IMR-90 (cell line): ENCODE measurements around the gene FLT1. TPM values are rescaled to one million over a fixed set of nuclear protein-coding genes. Genes with fewer than 3 reads are reported as not detected.

ENCODE experiments used
- ATAC-seq: fragments of 200-7000 bp; cut with Tn5 transposase; 2 replicates; pipeline ENCODE4 v1.9.1; 2020; ENCODE audit warnings: low read depth, mild to moderate bottlenecking, moderate library complexity
- BruUV-seq: library from RNA; stranded (reverse); fragments of 400-500 nt; replicated peaks from 2 replicates; lab custom pipeline; 2021; lab: Mats Ljungman, UMichigan
- CTCF ChIA-PET: fragments of 300-600 bp; formaldehyde crosslinking; extraction: SDS; loops from one replicate; lab custom pipeline; 2021; ENCODE audit warnings: antibody characterized with exemption; lab: Yijun Ruan, JAX
- POLR2A ChIA-PET: fragments of 300-600 bp; sonication (Branson Sonifier 250); formaldehyde crosslinking; loops from one replicate; lab custom pipeline; 2022; ENCODE audit warnings: antibody characterized with exemption; ENCODE audit not compliant: unreplicated experiment; lab: Charles Lee
- DNase-seq: peaks from one replicate; pipeline ENCODE4 v3.0.0; 2013
- H2AFZ ChIP-seq: replicated peaks from 2 replicates; pipeline ENCODE3; 2013; ENCODE audit warnings: low read length, mild to moderate bottlenecking; ENCODE audit not compliant: poor library complexity
- H2AK5ac ChIP-seq: 2 replicates; pipeline ENCODE4 v1.6.1; 2013; ENCODE audit warnings: low read depth, low read length, inconsistent platforms
- H2AK9ac ChIP-seq: replicated peaks from 2 replicates; pipeline ENCODE3; 2013; ENCODE audit warnings: mild to moderate bottlenecking, low read depth, low read length, moderate library complexity; ENCODE audit not compliant: poor library complexity
- H2BK120ac ChIP-seq: 2 replicates; pipeline ENCODE4 v1.6.1; 2013; ENCODE audit warnings: low read depth, low read length, inconsistent platforms
- H2BK15ac ChIP-seq: 3 replicates; pipeline ENCODE4 v1.6.1; 2013; ENCODE audit warnings: low read depth, low read length, inconsistent platforms
- H2BK20ac ChIP-seq: 2 replicates; pipeline ENCODE4 v1.6.1; 2013; ENCODE audit warnings: low read depth, mild to moderate bottlenecking, inconsistent platforms, low read length, moderate library complexity
- H2BK5ac ChIP-seq: 2 replicates; pipeline ENCODE4 v1.6.1; 2013; ENCODE audit warnings: mild to moderate bottlenecking, low read depth, low read length, inconsistent platforms; ENCODE audit not compliant: poor library complexity, severe bottlenecking
- H3K14ac ChIP-seq: replicated peaks from 2 replicates; pipeline ENCODE4 v1.6.1; 2013; ENCODE audit warnings: low read depth, low read length, inconsistent platforms
- H3K18ac ChIP-seq: 2 replicates; pipeline ENCODE4 v1.6.1; 2013; ENCODE audit warnings: low read depth, low read length, control low read depth
- H3K23ac ChIP-seq: 2 replicates; pipeline ENCODE4 v1.6.1; 2013; ENCODE audit warnings: low read depth, low read length, inconsistent platforms
- H3K27ac ChIP-seq: 2 replicates; pipeline ENCODE4 v1.5.1; 2013; ENCODE audit warnings: mild to moderate bottlenecking, control low read depth, low read length; ENCODE audit not compliant: insufficient read depth
- H3K27me3 ChIP-seq: 2 replicates; pipeline ENCODE4 v1.6.1; 2013; ENCODE audit warnings: low read length; ENCODE audit not compliant: control insufficient read depth, insufficient read depth
- H3K36me3 ChIP-seq: 2 replicates; pipeline ENCODE4 v1.6.1; 2013; ENCODE audit warnings: low read length, mixed read lengths; ENCODE audit not compliant: control insufficient read depth, insufficient read depth
- H3K4ac ChIP-seq: 2 replicates; pipeline ENCODE4 v1.6.1; 2013; ENCODE audit warnings: low read depth, low read length, inconsistent platforms
- H3K4me1 ChIP-seq: 2 replicates; pipeline ENCODE4 v1.6.1; 2013; ENCODE audit warnings: low read length, mixed read lengths; ENCODE audit not compliant: control insufficient read depth, insufficient read depth
- H3K4me2 ChIP-seq: 2 replicates; pipeline ENCODE4 v1.6.1; 2013; ENCODE audit warnings: low read depth, mild to moderate bottlenecking, control low read depth, low read length, moderate library complexity
- H3K4me3 ChIP-seq: 2 replicates; pipeline ENCODE4 v1.5.1; 2013; ENCODE audit warnings: low read depth, mild to moderate bottlenecking, control low read depth, low read length, moderate library complexity; ENCODE audit not compliant: insufficient read depth
- H3K56ac ChIP-seq: 2 replicates; pipeline ENCODE4 v1.6.1; 2013; ENCODE audit warnings: low read length, inconsistent platforms; ENCODE audit not compliant: insufficient read depth; ENCODE audit errors: extremely low read depth
- H3K79me1 ChIP-seq, 2 experiments: 2 replicates each; pipeline ENCODE4 v1.6.1; 2013; ENCODE audit warnings: low read length in 2 of 2, inconsistent platforms in 1 of 2, low read depth in 1 of 2
- H3K9ac ChIP-seq: 2 replicates; pipeline ENCODE4 v1.6.1; 2013; ENCODE audit warnings: low read depth, low read length, control low read depth
- H3K9me1 ChIP-seq: 2 replicates; pipeline ENCODE4 v1.6.1; 2013; ENCODE audit warnings: low read length, inconsistent platforms; ENCODE audit not compliant: insufficient read depth
- H3K9me3 ChIP-seq: 2 replicates; pipeline ENCODE4 v1.6.1; 2013; ENCODE audit warnings: low read length; ENCODE audit not compliant: control insufficient read depth, insufficient read depth
- H4K20me1 ChIP-seq: 2 replicates; pipeline ENCODE4 v1.6.1; 2013; ENCODE audit warnings: low read length, inconsistent platforms; ENCODE audit not compliant: insufficient read depth
- H4K5ac ChIP-seq: 2 replicates; pipeline ENCODE4 v1.6.1; 2013; ENCODE audit warnings: mild to moderate bottlenecking, low read depth, low read length, control low read depth
- H4K8ac ChIP-seq, 2 experiments: 2 replicates each; pipeline ENCODE4 v1.6.1; 2013; ENCODE audit warnings: low read depth in 2 of 2, low read length in 2 of 2, control low read depth in 1 of 2, inconsistent platforms in 1 of 2
- H4K91ac ChIP-seq: 2 replicates; pipeline ENCODE4 v1.6.1; 2013; ENCODE audit warnings: low read depth, low read length, inconsistent platforms; ENCODE audit not compliant: insufficient read depth
- BHLHE40 ChIP-seq: fragments of 150-350 bp; IDR thresholded peaks from 2 replicates; pipeline ENCODE4 v1.6.1; 2016; ENCODE audit warnings: mild to moderate bottlenecking, low read depth, low read length
- CEBPB ChIP-seq: IDR thresholded peaks from 2 replicates; pipeline ENCODE4 v1.6.1; 2012; ENCODE audit warnings: low read depth, low read length, improper control_type of control experiment
- CHD1 ChIP-seq: IDR thresholded peaks from 2 replicates; pipeline ENCODE4 v1.6.1; 2012; ENCODE audit warnings: low read depth, low read length, improper control_type of control experiment
- MXI1 ChIP-seq: IDR thresholded peaks from 2 replicates; pipeline ENCODE4 v1.6.1; 2012; ENCODE audit warnings: low read depth, mild to moderate bottlenecking, low read length, moderate library complexity, borderline replicate concordance
- RFX5 ChIP-seq: IDR thresholded peaks from 2 replicates; pipeline ENCODE4 v1.8.0; 2012; ENCODE audit warnings: low read depth, mild to moderate bottlenecking, low read length, moderate library complexity
- WGBS, 2 experiments: methylation state at CpG; one replicate each; pipeline versions ENCODE4 v1.1.5 to v1.1.7; 2013; ENCODE audit warnings: missing lambda C conversion rate in 2 of 2; ENCODE audit not compliant: insufficient read length in 1 of 2; ENCODE audit errors: extremely low coverage in 2 of 2; 5-methylcytosine and 5-hydroxymethylcytosine counted together
- dilution Hi-C: fragments of 300-500 bp; cut with HindIII; formaldehyde crosslinking; loops from one replicate; pipeline ENCODE4 v1.14.3; 2018; ENCODE audit warnings: low sequenced_read_pairs; ENCODE audit not compliant: unreplicated experiment
- in situ Hi-C: fragments of 300-500 bp; cut with MboI; formaldehyde crosslinking; loops from 3 replicates; pipeline ENCODE4 v1.14.3; 2019; ENCODE audit warnings: low sequenced_read_pairs, inconsistent platforms, mixed read lengths
- intact Hi-C: fragments of 100-400 bp; cut with micrococcal nuclease; formaldehyde crosslinking; loops from 2 replicates; pipeline ENCODE4 v1.10.0; 2022
- polyA plus RNA-seq, 3 experiments: library from polyadenylated mRNA; depleted of rRNA; stranded (reverse); fragments of >200 nt; gene quantifications; 2 replicates each; pipeline ENCODE4 v1.2.3, GENCODE V29; 2012; ENCODE audit warnings: low replicate concordance in 1 of 3
- total RNA-seq: library from RNA; depleted of rRNA; stranded (reverse); fragments of >200 nt; gene quantifications from 2 replicates; pipeline ENCODE4 v1.2.3, GENCODE V29; 2012
- TF ChIP-seq, protein P1 (sequence below): conservative IDR thresholded peaks from 2 replicates; pipeline ENCODE4 v1.5.1; 2012; ENCODE audit warnings: mild to moderate bottlenecking, low read depth, low read length, improper control_type of control experiment
- TF ChIP-seq, protein P2 (sequence below): fragments of 150-350 bp; IDR thresholded peaks from 2 replicates; pipeline ENCODE4 v1.6.1; 2017; ENCODE audit warnings: mild to moderate bottlenecking, antibody characterized with exemption, low read length, low read depth

FLT1 gene
- total and polyA plus RNA-seq, 2 of the 4 experiments (the other 2 are of a cell fraction) = 4.5 to 10.4 TPM

DNA sequence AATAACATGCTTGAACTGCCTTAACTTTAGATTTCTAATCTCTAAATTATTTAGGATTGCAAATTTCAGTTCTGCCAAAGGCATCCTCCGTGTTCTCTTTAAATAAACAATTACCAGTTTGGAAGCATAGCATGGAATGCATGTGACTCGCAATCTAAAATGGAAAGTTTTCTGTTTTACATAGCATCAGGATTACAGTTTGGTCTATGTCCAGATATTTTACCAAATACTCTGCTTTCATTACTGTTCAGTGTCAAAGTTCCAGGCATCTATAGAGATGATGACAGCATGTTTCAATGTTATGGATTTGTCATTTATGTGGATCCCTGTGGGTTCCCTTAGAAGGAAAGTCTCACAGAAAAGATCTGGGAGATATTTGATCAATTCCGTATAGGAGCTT, 16.8 kb downstream of the FLT1 start:
- peaks cover 3% of the 10 kb centered on the region; the same call in 1 of the 2 replicates for H4K20me1 ChIP-seq
- peak; percentile 47 for TF ChIP-seq CEBPB
- peak; percentile 55; the same call in 1 of the 2 replicates for TF ChIP-seq BHLHE40
- TF ChIP-seq CHD1 = no peak
- TF ChIP-seq, protein P1, sequence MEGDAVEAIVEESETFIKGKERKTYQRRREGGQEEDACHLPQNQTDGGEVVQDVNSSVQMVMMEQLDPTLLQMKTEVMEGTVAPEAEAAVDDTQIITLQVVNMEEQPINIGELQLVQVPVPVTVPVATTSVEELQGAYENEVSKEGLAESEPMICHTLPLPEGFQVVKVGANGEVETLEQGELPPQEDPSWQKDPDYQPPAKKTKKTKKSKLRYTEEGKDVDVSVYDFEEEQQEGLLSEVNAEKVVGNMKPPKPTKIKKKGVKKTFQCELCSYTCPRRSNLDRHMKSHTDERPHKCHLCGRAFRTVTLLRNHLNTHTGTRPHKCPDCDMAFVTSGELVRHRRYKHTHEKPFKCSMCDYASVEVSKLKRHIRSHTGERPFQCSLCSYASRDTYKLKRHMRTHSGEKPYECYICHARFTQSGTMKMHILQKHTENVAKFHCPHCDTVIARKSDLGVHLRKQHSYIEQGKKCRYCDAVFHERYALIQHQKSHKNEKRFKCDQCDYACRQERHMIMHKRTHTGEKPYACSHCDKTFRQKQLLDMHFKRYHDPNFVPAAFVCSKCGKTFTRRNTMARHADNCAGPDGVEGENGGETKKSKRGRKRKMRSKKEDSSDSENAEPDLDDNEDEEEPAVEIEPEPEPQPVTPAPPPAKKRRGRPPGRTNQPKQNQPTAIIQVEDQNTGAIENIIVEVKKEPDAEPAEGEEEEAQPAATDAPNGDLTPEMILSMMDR = no peak
- TF ChIP-seq RFX5 = no peak
- TF ChIP-seq, protein P2, sequence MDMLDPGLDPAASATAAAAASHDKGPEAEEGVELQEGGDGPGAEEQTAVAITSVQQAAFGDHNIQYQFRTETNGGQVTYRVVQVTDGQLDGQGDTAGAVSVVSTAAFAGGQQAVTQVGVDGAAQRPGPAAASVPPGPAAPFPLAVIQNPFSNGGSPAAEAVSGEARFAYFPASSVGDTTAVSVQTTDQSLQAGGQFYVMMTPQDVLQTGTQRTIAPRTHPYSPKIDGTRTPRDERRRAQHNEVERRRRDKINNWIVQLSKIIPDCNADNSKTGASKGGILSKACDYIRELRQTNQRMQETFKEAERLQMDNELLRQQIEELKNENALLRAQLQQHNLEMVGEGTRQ = no peak
- no peak for TF ChIP-seq MXI1
- H3K56ac ChIP-seq = no peak overlapping the region
- H4K91ac ChIP-seq = no peak overlapping the region
- CTCF ChIA-PET = no interaction called here
- H2BK15ac ChIP-seq = no peak overlapping the region
- H2AFZ ChIP-seq = no peak overlapping the region
- peaks cover 14% of the 10 kb centered on the region for H3K4me1 ChIP-seq
- no peak overlapping the region for H3K4ac ChIP-seq
- H2BK5ac ChIP-seq = peak overlapping the region; percentile 77
- H3K27me3 ChIP-seq = no peaks in the 10 kb centered on the region
- no peak overlapping the region for H3K9ac ChIP-seq
- peaks cover 10% of the 10 kb centered on the region for H3K9me1 ChIP-seq
- H3K18ac ChIP-seq = no peak overlapping the region
- no TSS peak for BruUV-seq
- POLR2A ChIA-PET = no interaction called here
- H3K36me3 ChIP-seq = no peaks in the 10 kb centered on the region; the same call in 1 of the 2 replicates
- peaks cover 18 to 44% of the 10 kb centered on the region in 2 experiments for H3K79me1 ChIP-seq
- ATAC-seq (peak; percentile 65), DNase-seq (peak; percentile 84)
- H2AK9ac ChIP-seq = no peak overlapping the region
- H3K27ac ChIP-seq = no peak overlapping the region
- H3K9me3 ChIP-seq = no peaks in the 10 kb centered on the region
- H3K4me3 ChIP-seq = no peak overlapping the region
- no peak overlapping the region for H4K8ac ChIP-seq
- H3K23ac ChIP-seq = no peak overlapping the region
- peak overlapping the region; percentile 63; the same call in 1 of the 2 replicates for H3K4me2 ChIP-seq
- dilution Hi-C loops = no loop called here
- H3K14ac ChIP-seq = no peak overlapping the region
- no peak overlapping the region for H4K5ac ChIP-seq
- peak overlapping the region; percentile 68; the same call in 1 of the 2 replicates for H2BK120ac ChIP-seq
- H2BK20ac ChIP-seq = no peak overlapping the region
- intact Hi-C loops = loop anchor here (5.0 kb wide), 5 partner anchors 141 to 341 kb away; partner anchors contain the start of gene PAN3
- H2AK5ac ChIP-seq = no peak overlapping the region
- in situ Hi-C loops = no loop called here
- WGBS, 2 experiments = no CpG with 5 or more reads among the region's 3 CpGs
